NCI-H2227 treated with DMSO at 0.1 percent for 48 hours (cell line): Measurements from ENCODE around the gene MYO5A.
A peak's percentile ranks its signal among the peaks of the same experiment; 100 is the strongest.
"Not testable (repeated sequence)": the region's sequence is repeated elsewhere in the genome, so short reads cannot be mapped to it uniquely, and the experiment has no call there.

Source experiments
- DNase-seq: peaks from one replicate; lab custom pipeline; 2025; lab: John Stamatoyannopoulos, UW

MYO5A gene

GRCh38 chr15:52540374-52541012 is 11.8 kb upstream of the MYO5A start:
- DNase-seq: no peak

- no peak for DNase-seq
Observed at GRCh38 chr15:52537459-52537858, 8.8 kb upstream of the MYO5A start.

- DNase-seq: no peak
Observed at GRCh38 chr15:52532427-52532826, 3.7 kb upstream of the MYO5A start.

- DNase-seq: no peak
Observed at GRCh38 chr15:52529940-52530339, 1.3 kb upstream of the MYO5A start.

- DNase-seq: no peak
Observed at GRCh38 chr15:52529341-52529924, 753 bp upstream of the MYO5A start.

- DNase-seq: peak; percentile 19
Observed at GRCh38 chr15:52527911-52528563, 643 bp downstream of the MYO5A start.

GRCh38 chr15:52527196-52527910 is 1.3 kb downstream of the MYO5A start:
- no peak for DNase-seq

- no peak for DNase-seq
Observed at GRCh38 chr15:52524223-52525136, 4.2 kb downstream of the MYO5A start.

GRCh38 chr15:52523647-52524046 is 5.0 kb downstream of the MYO5A start:
- DNase-seq: no peak

- DNase-seq: no peak
Observed at GRCh38 chr15:52523192-52523591, 5.5 kb downstream of the MYO5A start.

- no peak for DNase-seq
Observed at GRCh38 chr15:52521682-52522081, 7.0 kb downstream of the MYO5A start.

- no peak for DNase-seq
Observed at GRCh38 chr15:52520421-52520820, 8.3 kb downstream of the MYO5A start.

GRCh38 chr15:52518487-52519371 is 10.0 kb downstream of the MYO5A start:
- no peak for DNase-seq

- DNase-seq: no peak
Observed at GRCh38 chr15:52517014-52517413, 11.7 kb downstream of the MYO5A start.

GRCh38 chr15:52515343-52515742 is 13.3 kb downstream of the MYO5A start:
- no peak for DNase-seq

GRCh38 chr15:52514482-52514881 is 14.2 kb downstream of the MYO5A start:
- no peak for DNase-seq

- not testable (repeated sequence) for DNase-seq
Observed at GRCh38 chr15:52512869-52513268, 15.8 kb downstream of the MYO5A start.

GRCh38 chr15:52511084-52511483 is 17.6 kb downstream of the MYO5A start:
- DNase-seq: no peak

- no peak for DNase-seq
Observed at GRCh38 chr15:52509500-52510245, 19.0 kb downstream of the MYO5A start.

GRCh38 chr15:52506549-52506948 is 22.1 kb downstream of the MYO5A start:
- no peak for DNase-seq
